Mesenchymal stem cell (in vitro differentiated cells and primary cell): Measurements from ENCODE around the gene ZMYM2.

ENCODE experiments used
- DNase-seq: peaks from one replicate; pipeline ENCODE4 v3.0.0-alpha.2; 2013
- H2AFZ ChIP-seq: one replicate; pipeline ENCODE4 v1.6.1; 2013; ENCODE audit warnings: low read depth, mild to moderate bottlenecking, control low read depth, inconsistent platforms, low read length, moderate library complexity
- H2AK5ac ChIP-seq: 2 replicates; pipeline ENCODE4 v1.6.1; 2013; ENCODE audit warnings: low read length, moderate library complexity, mild to moderate bottlenecking, inconsistent platforms; ENCODE audit not compliant: severe bottlenecking
- H2BK120ac ChIP-seq: one replicate; pipeline ENCODE4 v1.6.1; 2013; ENCODE audit warnings: low read depth, mild to moderate bottlenecking, inconsistent platforms, low read length, moderate library complexity
- H2BK12ac ChIP-seq, 2 experiments: one replicate each; pipeline ENCODE4 v1.6.1; 2013; ENCODE audit warnings: inconsistent platforms in 2 of 2, low read length in 2 of 2, mild to moderate bottlenecking in 2 of 2, moderate library complexity in 2 of 2, control low read depth in 1 of 2
- H2BK15ac ChIP-seq: one replicate; pipeline ENCODE4 v1.6.1; 2013; ENCODE audit warnings: mild to moderate bottlenecking, low read depth, inconsistent platforms; ENCODE audit not compliant: poor library complexity, severe bottlenecking
- H2BK5ac ChIP-seq: 2 replicates; pipeline ENCODE4 v1.6.1; 2013; ENCODE audit warnings: low read depth, mild to moderate bottlenecking, low read length, control low read depth, inconsistent platforms; ENCODE audit not compliant: poor library complexity, severe bottlenecking
- H3K14ac ChIP-seq, 2 experiments: one replicate each; pipeline ENCODE4 v1.6.1; 2013; ENCODE audit warnings: inconsistent platforms in 2 of 2, low read length in 2 of 2, control low read depth in 1 of 2, mild to moderate bottlenecking in 1 of 2, moderate library complexity in 1 of 2
- H3K18ac ChIP-seq, 2 experiments: one replicate each; pipeline ENCODE4 v1.6.1; 2013; ENCODE audit warnings: inconsistent platforms in 2 of 2, low read length in 2 of 2, control low read depth in 1 of 2, low read depth in 1 of 2, mild to moderate bottlenecking in 1 of 2
- H3K23ac ChIP-seq, 2 experiments: one replicate each; pipeline ENCODE4 v1.6.1; 2013; ENCODE audit warnings: inconsistent platforms in 2 of 2, low read length in 2 of 2, mild to moderate bottlenecking in 2 of 2, moderate library complexity in 2 of 2, control low read depth in 1 of 2
- H3K27ac ChIP-seq: 2 replicates; pipeline ENCODE4 v1.5.1; 2013; ENCODE audit warnings: mild to moderate bottlenecking, moderate library complexity, low read length, control low read depth, inconsistent platforms; ENCODE audit not compliant: poor library complexity, severe bottlenecking
- H3K27me3 ChIP-seq, 2 experiments: 2 replicates each; pipeline versions ENCODE4 v1.6.1 to v1.7.0; 2013; ENCODE audit warnings: low read length in 2 of 2, mild to moderate bottlenecking in 2 of 2, moderate library complexity in 2 of 2, control low read depth in 1 of 2, inconsistent platforms in 1 of 2; ENCODE audit not compliant: control insufficient read depth in 1 of 2, insufficient read depth in 1 of 2
- H3K36me3 ChIP-seq, 2 experiments: 2 replicates each; pipeline versions ENCODE4 v1.6.1 to v1.7.0; 2013; ENCODE audit warnings: low read length in 2 of 2, control low read depth in 1 of 2, inconsistent platforms in 1 of 2, low read depth in 1 of 2, mild to moderate bottlenecking in 1 of 2; ENCODE audit not compliant: insufficient read depth in 2 of 2, control insufficient read depth in 1 of 2
- H3K4ac ChIP-seq, 2 experiments: one replicate each; pipeline ENCODE4 v1.6.1; 2013; ENCODE audit warnings: inconsistent platforms in 2 of 2, low read length in 2 of 2, mild to moderate bottlenecking in 2 of 2, moderate library complexity in 2 of 2, control low read depth in 1 of 2, low read depth in 1 of 2
- H3K4me1 ChIP-seq: 2 replicates; pipeline ENCODE4 v1.6.1; 2013; ENCODE audit warnings: low read depth, low read length, control low read depth; ENCODE audit not compliant: control insufficient read depth, insufficient read depth
- H3K4me2 ChIP-seq: 2 replicates; pipeline ENCODE4 v1.6.1; 2013; ENCODE audit warnings: low read length, mild to moderate bottlenecking, inconsistent platforms; ENCODE audit not compliant: poor library complexity, severe bottlenecking
- H3K4me3 ChIP-seq, 2 experiments: 2 replicates each; pipeline versions ENCODE4 v1.5.1 to v1.7.0; 2013; ENCODE audit warnings: low read length in 2 of 2, mild to moderate bottlenecking in 2 of 2, control low read depth in 1 of 2, low read depth in 1 of 2; ENCODE audit not compliant: insufficient read depth in 1 of 2
- H3K79me1 ChIP-seq: replicated peaks from 2 replicates; pipeline ENCODE4 v1.6.1; 2013; ENCODE audit warnings: mild to moderate bottlenecking, control low read depth, low read length, inconsistent platforms; ENCODE audit not compliant: poor library complexity, severe bottlenecking
- H3K9ac ChIP-seq: 2 replicates; pipeline ENCODE4 v1.7.0; 2013; ENCODE audit warnings: mild to moderate bottlenecking, low read length, moderate library complexity
- H3K9me3 ChIP-seq: 2 replicates; pipeline ENCODE4 v1.7.0; 2013; ENCODE audit warnings: mild to moderate bottlenecking, low read length; ENCODE audit not compliant: control insufficient read depth
- H4K8ac ChIP-seq: one replicate; pipeline ENCODE4 v1.6.1; 2013; ENCODE audit warnings: inconsistent platforms, mild to moderate bottlenecking, low read length, moderate library complexity
- H4K91ac ChIP-seq: one replicate; pipeline ENCODE4 v1.6.1; 2013; ENCODE audit warnings: mild to moderate bottlenecking, low read length, inconsistent platforms
- WGBS: methylation state at CpG from one replicate; pipeline ENCODE4 v1.1.7; 2013; ENCODE audit warnings: mixed read lengths; 5-methylcytosine and 5-hydroxymethylcytosine counted together

The ZMYM2 gene

DNA sequence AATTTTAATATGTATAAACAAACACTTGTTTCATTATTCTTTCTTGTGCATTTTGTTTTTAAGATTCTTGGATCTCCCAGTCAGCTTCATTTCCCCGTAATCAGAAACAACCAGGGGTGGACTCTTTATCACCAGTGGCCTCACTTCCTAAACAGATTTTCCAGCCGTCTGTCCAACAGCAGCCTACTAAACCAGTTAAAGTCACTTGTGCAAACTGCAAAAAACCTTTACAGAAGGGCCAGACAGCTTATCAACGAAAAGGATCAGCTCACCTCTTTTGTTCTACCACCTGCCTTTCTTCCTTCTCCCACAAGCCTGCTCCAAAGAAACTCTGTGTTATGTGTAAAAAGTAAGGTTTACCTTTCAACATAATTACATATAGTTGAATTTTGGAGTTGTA is 44.3 kb downstream of the ZMYM2 start:
- H3K36me3 ChIP-seq = peaks cover 22 to 91% of the 10 kb centered on the region in 2 experiments
- 95% methylated on average over 2 of the region's 3 CpGs for WGBS
- H3K4me1 ChIP-seq = peaks cover 1% of the 10 kb centered on the region
- no peak overlapping the region for H2BK12ac ChIP-seq
- no peak overlapping the region for H4K91ac ChIP-seq
- H2BK15ac ChIP-seq = no peak overlapping the region
- no peak overlapping the region for H3K23ac ChIP-seq
- no peak overlapping the region for H2AK5ac ChIP-seq
- no peak overlapping the region for H3K4me3 ChIP-seq
- H3K4me2 ChIP-seq = no peak overlapping the region
- no peak overlapping the region for H3K18ac ChIP-seq
- no peak overlapping the region for H3K4ac ChIP-seq
- H3K14ac ChIP-seq = no peak overlapping the region
- H3K27me3 ChIP-seq = no peaks in the 10 kb centered on the region
- H2BK5ac ChIP-seq = no peak overlapping the region
- H4K8ac ChIP-seq = no peak overlapping the region
- H3K9me3 ChIP-seq = peaks cover 11% of the 10 kb centered on the region
- no peak overlapping the region for H2BK120ac ChIP-seq
- H3K79me1 ChIP-seq = peaks cover 10% of the 10 kb centered on the region
- H2AFZ ChIP-seq = no peak overlapping the region
- DNase-seq = no peak
- no peak overlapping the region for H3K27ac ChIP-seq
- H3K9ac ChIP-seq = no peak overlapping the region

- no peak overlapping the region for H2BK120ac ChIP-seq
- WGBS = 29% methylated on average over 1 of the region's 1 CpG
- H2AFZ ChIP-seq = no peak overlapping the region
- no peak overlapping the region for H3K27ac ChIP-seq
- H2BK5ac ChIP-seq = no peak overlapping the region
- no peak overlapping the region for H3K4ac ChIP-seq
- no peak overlapping the region for H3K18ac ChIP-seq
- no peak overlapping the region for H3K4me2 ChIP-seq
- no peak overlapping the region for H3K4me3 ChIP-seq
- peaks cover 22% of the 10 kb centered on the region for H3K9me3 ChIP-seq
- no peak overlapping the region for H4K91ac ChIP-seq
- H3K4me1 ChIP-seq = peaks cover 1% of the 10 kb centered on the region
- no peak overlapping the region for H2AK5ac ChIP-seq
- no peak overlapping the region for H3K23ac ChIP-seq
- DNase-seq = peak; percentile 30
- no peak overlapping the region for H3K9ac ChIP-seq
- no peaks in the 10 kb centered on the region for H3K27me3 ChIP-seq
- peaks cover 27 to 95% of the 10 kb centered on the region in 2 experiments for H3K36me3 ChIP-seq
- H2BK15ac ChIP-seq = no peak overlapping the region
- H3K14ac ChIP-seq = no peak overlapping the region
- no peak overlapping the region for H2BK12ac ChIP-seq
- H3K79me1 ChIP-seq = peaks cover 12% of the 10 kb centered on the region
- H4K8ac ChIP-seq = no peak overlapping the region
Measured at GRCh38 chr13:20006206-20006605, 47.7 kb downstream of the ZMYM2 start.

DNA sequence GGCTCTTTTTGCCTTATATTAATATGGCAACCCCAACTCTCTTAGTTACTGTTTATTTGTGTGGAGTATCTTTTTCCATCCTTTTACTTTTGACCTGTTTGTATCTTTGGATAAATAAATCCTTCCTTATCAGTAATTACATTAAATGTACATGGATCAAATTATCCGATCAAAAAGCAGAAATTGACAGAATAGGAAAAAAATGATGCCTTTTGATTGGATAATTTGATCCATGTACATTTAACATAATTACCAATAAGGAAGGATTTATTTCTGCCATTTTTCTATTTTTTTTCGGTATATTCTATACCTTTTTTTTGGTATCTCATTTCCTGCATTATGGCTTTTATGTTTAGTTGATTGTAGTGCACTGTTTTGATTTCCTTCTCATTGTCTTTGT is 57.2 kb downstream of the ZMYM2 start:
- no peaks in the 10 kb centered on the region for H3K4me1 ChIP-seq
- no peak overlapping the region for H3K9ac ChIP-seq
- H3K4ac ChIP-seq = no peak overlapping the region
- H4K8ac ChIP-seq = no peak overlapping the region
- H3K23ac ChIP-seq = no peak overlapping the region
- no peak overlapping the region for H3K4me2 ChIP-seq
- H2AFZ ChIP-seq = no peak overlapping the region
- no peak overlapping the region for H3K18ac ChIP-seq
- no peak overlapping the region for H3K14ac ChIP-seq
- no peak overlapping the region for H2BK15ac ChIP-seq
- H2BK120ac ChIP-seq = no peak overlapping the region
- no peak overlapping the region for H3K27ac ChIP-seq
- DNase-seq = no peak
- H3K79me1 ChIP-seq = peaks cover 8% of the 10 kb centered on the region
- no peaks in the 10 kb centered on the region for H3K27me3 ChIP-seq
- H2AK5ac ChIP-seq = no peak overlapping the region
- H2BK5ac ChIP-seq = no peak overlapping the region
- peaks cover 18 to 87% of the 10 kb centered on the region in 2 experiments for H3K36me3 ChIP-seq
- no peak overlapping the region for H2BK12ac ChIP-seq
- peaks cover 39% of the 10 kb centered on the region for H3K9me3 ChIP-seq
- peak overlapping the region in 1 of 2 experiments; percentile 36 for H3K4me3 ChIP-seq
- no peak overlapping the region for H4K91ac ChIP-seq
- WGBS = no CpG with 5 or more reads among the region's 2 CpGs

DNA sequence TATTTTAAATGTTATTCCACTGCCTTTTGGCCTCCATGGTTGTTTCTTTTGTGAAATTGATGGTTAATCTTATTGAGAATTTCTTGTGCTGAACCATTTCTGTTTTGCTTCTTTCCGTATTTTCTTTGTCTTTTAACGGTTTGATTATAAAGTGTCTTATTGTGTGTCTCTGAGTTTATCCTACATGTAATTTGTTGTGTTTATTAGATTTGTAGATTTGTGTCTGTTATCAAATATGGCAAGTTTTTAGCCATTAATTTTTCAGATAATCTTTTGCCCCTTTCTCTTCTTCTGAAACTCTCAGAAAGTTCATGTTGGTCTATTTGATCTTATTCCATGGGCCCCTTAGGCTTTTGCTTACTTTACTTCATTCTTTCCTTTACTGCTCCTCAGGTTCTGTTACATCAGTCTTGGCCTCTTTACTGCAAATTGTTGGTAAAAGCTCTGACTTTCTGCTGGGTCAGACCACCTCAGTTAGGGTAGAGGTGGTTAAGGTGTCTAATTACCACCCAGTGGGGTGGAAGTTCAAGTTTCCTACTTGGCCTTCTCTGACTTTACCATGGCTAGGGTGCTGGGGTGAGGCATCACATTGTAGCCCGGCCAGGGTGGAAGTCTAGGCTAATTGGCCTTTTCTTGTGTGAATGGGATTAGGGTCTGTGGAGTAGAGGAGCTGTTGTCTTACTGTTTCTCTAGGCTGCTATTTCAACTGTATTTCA is 58.3 kb downstream of the ZMYM2 start:
- Histone ChIP-seq H3K79me1 (peaks cover 12% of the 10 kb centered on the region), H4K91ac (no peak overlapping the region), H3K4me3 (peak overlapping the region in 1 of 2 experiments; percentile 29), H2AFZ (no peak overlapping the region), H3K9me3 (peaks cover 39% of the 10 kb centered on the region), H3K4me1 (no peaks in the 10 kb centered on the region), H4K8ac (no peak overlapping the region), H2BK120ac (no peak overlapping the region), H2AK5ac (no peak overlapping the region), H3K9ac (no peak overlapping the region), H3K4me2 (no peak overlapping the region), H3K14ac (no peak overlapping the region), H3K27ac (no peak overlapping the region), H2BK5ac (no peak overlapping the region), H3K18ac (no peak overlapping the region), H2BK15ac (no peak overlapping the region), H2BK12ac (no peak overlapping the region), H3K27me3 (no peaks in the 10 kb centered on the region), H3K4ac (no peak overlapping the region), H3K23ac (no peak overlapping the region), H3K36me3 (peaks cover 15 to 83% of the 10 kb centered on the region in 2 experiments)
- WGBS = 90% methylated on average over 3 of the region's 3 CpGs
- DNase-seq = no peak
